ENCODE measurements around the gene TMC2.

Gene TMC2

DNA sequence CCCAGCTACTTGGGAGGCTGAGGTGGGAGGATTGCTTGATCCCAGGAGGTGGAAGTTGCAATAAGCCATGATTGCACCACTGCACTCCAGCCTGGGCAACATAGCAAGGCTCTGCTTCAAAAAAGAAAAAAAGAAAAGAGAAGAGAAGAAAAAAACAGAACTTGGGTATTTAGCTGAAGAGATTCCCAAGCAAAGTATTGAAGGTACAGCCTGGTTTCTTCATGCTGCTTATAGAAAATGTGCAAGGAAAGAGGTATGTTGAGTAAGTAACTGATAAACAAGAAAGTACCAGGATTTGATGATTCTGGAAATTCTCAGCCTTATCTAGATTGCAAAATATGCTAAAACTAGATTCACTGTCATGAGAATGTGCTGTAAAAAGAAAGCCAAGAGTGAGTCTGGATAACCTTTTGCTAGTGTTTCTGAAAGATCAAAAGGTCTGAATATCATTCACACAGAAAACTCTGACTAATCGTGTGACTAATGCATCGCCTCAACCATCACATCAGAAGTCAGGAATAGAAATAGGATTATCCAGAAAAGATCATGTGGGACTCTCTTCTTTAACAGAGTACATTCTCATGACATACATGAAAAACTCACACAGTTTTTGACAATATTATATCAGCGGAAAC lies 83.7 kb downstream of the TMC2 start:
- DNase-seq (ENCODE audit: low read depth in 4 of 4, low spot score in 1 of 4), result no peak

- DNase-seq (ENCODE audit: low read depth in 4 of 4, low spot score in 1 of 4), result no peak
These were observed 87.8 kb downstream of the TMC2 start for GRCh38 chr20:2624190-2624589.

DNA sequence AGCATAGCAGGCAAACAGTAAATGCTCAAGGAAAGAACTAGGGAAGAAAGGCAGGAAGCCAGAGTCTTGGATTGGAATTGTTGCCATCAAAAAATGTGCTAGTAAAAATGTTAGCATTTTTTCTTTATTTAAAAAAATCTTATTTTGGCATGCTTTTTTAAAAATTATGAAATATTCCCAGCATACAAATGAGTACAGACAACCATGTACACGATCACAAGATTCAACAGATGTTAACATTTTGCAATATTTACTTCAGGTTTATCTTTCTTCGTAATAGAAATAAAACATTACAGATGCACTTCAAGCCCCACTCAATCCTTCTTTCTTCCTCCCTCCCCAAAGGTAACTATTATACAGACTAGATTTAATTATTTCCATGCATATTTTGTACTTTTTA lies 88.7 kb downstream of the TMC2 start:
- no peak for DNase-seq (ENCODE audit: low read depth in 4 of 4, low spot score in 1 of 4)

- no peak for DNase-seq (ENCODE audit: low read depth in 4 of 4, low spot score in 1 of 4)
These were observed 90.6 kb downstream of the TMC2 start for GRCh38 chr20:2626853-2627541.

DNA sequence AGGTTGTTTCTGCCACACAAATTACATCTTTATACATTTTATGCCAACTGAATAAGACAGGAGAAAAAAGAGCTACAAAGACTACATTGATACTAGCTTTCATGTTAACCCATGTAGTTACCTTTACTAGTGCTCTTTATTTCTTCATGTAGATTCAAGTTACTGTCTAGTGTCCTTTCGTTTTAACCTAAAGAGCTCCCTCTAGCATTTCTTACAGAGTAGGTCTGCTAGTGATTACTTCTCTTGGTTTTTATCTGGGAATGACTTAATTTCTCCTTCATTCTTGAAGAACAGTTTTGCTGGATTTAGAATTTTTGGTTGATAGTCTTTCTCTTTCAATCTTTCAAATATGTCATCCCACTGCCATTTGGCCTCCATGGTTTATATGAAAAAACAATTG lies 94.9 kb downstream of the TMC2 start:
- DNase-seq (ENCODE audit: low read depth in 4 of 4, low spot score in 1 of 4), result no peak

GRCh38 chr20:2633381-2633780 lies 97.0 kb downstream of the TMC2 start:
- DNase-seq (ENCODE audit: low read depth in 4 of 4, low spot score in 1 of 4), result no peak

- no peak for DNase-seq (ENCODE audit: low read depth in 4 of 4, low spot score in 1 of 4)
These were observed 100.9 kb downstream of the TMC2 start for GRCh38 chr20:2637246-2637645.

DNA sequence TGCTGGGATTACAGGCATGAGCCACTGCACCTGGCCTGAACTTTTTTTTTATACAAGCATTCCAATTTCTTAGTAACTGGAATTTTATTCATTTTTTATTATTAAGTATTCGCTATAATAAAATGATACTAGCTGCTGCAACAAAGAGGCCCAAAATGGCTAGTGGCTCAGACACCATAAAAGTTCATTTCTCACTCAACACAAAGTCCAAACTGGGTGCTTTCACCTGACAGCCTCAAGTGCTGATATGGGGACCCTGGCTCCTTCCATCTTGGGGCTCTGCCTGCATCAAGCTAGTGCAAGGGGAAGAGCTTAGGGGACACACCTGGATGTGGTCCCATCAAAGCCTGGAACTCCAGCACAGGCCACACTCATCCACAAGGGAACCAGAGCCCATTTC lies 103.9 kb downstream of the TMC2 start:
- DNase-seq (ENCODE audit: low read depth in 4 of 4, low spot score in 1 of 4), result no peak

DNA sequence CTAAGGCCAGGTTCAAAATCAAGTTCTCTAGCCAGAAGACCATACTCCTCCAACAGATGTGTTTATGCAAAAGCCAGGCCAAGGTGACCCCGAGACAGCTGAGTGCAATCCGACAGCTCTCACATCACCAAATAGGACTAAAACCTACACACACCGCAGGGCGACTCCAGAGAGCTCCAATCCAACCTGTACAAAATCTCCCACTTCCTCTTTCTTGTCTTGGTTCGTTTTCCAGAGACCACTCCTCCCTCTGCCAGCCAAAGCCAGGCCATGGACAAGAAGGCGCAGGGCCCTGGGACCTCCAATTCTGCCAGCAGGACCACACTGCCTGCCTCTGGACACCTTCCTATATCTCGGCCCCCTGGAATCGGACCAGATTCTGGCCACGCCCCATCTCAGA lies 104.5 kb downstream of the TMC2 start:
- no peak for DNase-seq (ENCODE audit: low read depth in 4 of 4, low spot score in 1 of 4)

DNA sequence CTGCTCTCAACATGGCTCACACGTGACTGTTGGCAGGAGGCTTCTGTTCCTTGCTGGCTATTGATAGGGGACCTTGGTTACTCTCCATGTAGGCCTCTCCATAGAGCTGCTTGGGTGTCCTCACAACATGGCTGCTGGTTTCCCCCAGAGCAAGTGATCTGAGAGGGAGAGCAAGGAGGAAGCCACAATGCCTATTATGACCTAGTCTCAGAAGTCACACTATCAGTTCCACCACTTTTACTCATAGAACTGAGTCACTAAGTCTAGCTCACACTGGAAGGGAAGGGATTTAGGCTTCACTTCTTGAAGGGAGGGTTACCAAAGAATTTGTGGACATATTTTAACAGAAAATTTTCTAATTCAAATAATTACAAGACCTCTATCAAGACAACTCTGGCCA lies 107.3 kb downstream of the TMC2 start:
- DNase-seq (ENCODE audit: low read depth in 4 of 4, low spot score in 1 of 4), result no peak

DNA sequence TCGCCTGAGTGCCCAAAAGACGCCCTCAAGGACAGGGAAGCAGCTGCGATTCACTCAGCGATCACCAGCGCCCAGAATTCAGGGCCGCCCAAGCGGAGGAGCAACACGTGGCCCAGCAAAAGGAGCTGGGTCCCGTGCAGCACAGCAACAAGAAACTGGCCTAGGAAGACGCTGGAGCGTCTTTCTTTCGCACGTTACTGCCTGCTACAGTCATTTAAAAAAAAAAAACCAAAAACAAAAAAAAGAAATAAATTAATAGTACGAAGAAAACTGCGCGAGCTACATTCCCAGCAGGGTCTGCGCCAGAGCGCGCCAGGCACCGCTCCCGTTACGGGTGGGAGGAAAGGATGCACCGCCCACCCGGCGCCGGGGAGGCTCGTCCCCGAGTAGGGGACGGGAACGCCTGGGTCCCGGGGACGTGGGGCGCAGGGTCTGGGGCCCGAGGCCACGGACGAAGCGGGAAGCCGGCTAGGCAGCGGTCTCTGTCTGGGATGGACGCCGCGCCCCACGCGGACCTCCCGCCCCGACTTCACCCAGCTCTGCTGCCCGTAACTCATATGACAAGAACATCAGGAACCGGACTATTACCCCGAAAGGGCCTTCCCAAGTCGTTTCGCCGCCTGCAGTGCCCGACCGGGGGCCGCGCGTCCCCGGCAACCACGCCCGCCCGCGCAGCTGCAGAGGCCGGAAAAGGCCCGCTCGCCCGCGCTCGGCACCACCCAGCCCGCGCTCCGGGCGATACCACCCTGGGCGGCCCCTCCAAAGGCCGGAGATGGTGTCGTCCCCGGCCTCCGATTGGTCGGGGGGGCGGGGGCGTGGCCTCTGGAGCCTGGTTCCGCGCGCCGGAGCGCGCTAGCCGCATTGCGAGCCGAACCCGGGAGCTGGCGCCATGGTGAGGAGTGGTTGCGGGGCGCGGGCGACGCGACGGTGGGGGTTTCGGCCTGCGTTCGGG lies 115.7 kb downstream of the TMC2 start, which contains the start of gene NOP56:
TSS of gene NOP56 (plus strand) at position 861 of the 952 bp plus-strand sequence. CDS start at position 890, 29 bp downstream.
- DNase-seq (ENCODE audit: low read depth in 4 of 4, low spot score in 1 of 4), result peak; percentile 81 to 91 (median 90)

GRCh38 chr20:2652724-2653555 lies 116.6 kb downstream of the TMC2 start:
- peak in 1 of 4 experiments; percentile 31 for DNase-seq (ENCODE audit: low read depth in 4 of 4, low spot score in 1 of 4)

DNA sequence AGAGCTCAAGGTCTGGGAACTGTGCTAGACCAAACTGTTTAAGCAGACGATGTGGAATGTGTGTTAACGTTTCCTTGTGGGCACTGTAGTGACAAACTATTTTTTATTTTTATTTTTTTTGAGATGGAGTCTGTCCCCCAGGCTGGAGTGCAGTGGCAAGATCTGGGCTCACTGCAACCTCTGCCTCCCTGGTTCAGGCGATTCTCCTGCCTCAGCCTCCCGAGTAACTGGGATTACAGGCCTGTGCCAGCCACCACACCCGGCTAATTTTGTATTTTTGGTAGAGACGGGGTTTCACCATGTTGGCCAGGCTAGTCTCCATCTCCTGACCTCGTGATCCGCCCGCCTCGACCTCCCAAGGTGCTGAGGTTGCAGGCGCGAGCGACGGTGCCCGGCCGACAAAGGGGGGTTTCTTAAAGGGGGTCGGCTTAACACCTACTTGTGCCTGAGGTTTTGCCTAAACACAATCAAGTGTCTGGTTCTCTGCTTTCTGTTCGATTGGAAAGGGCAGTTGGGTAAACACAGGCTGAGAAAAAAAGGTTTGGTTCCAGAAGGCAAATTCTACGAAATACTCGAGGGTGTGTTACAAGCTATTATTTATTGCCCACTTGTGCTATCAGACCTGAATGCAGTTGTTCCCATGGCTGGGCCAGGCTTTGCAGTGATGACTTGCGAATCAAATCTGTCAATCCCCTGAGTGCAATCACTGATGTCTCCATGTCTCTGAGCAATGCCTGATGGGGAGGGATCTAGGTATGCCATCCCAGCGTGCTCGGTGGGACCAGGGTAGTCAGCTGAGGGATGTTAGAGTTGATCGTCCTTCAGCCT lies 117.4 kb downstream of the TMC2 start:
- no peak for DNase-seq (ENCODE audit: low read depth in 4 of 4, low spot score in 1 of 4)

GRCh38 chr20:2654384-2654822 lies 118.0 kb downstream of the TMC2 start:
- no peak for DNase-seq (ENCODE audit: low read depth in 4 of 4, low spot score in 1 of 4)

DNA sequence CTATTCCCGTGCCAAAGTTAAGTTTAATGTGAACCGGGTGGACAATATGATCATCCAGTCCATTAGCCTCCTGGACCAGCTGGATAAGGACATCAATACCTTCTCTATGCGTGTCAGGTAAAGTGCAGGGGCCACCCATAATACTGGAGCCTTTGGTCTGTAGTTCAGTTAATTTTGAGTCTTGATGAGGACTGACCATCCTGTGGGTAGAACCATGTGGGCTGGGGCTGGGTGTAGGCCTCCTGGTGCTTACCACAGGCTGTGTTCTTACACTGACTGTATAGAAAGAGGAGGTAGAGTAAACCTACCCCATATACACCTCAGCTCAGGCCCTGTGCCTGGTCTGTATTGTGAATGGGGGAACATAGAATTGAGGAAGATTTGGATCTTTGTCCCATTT lies 118.5 kb downstream of the TMC2 start:
- no peak for DNase-seq (ENCODE audit: low read depth in 4 of 4, low spot score in 1 of 4)

GRCh38 chr20:2655331-2656116 lies 119.2 kb downstream of the TMC2 start:
- no peak for DNase-seq (ENCODE audit: low read depth in 4 of 4, low spot score in 1 of 4)

DNA sequence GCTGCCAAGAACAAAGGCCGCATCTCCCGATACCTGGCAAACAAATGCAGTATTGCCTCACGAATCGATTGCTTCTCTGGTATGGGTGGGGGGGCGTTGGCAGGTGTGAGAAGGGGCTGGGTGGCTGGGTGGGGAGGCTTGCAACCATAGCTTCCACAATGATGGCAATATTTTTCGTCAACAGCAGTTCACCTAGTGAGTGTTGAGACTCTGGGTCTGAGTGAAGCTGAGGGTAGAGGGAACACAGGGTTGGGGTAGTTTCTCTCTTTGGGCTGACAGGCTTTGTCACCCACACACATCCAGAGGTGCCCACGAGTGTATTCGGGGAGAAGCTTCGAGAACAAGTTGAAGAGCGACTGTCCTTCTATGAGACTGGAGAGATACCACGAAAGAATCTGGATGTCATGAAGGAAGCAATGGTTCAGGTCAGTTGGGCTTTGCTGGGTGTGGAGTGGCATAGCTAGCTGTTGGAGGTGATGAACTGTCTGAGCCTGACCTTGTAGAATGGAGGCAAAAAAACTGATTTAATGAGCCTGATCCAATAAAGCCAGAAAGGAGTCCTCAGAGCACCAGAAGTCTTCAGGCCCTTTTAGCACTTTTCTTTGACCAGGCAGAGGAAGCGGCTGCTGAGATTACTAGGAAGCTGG lies 120.2 kb downstream of the TMC2 start:
- DNase-seq (ENCODE audit: low read depth in 4 of 4, low spot score in 1 of 4), result no peak

- no peak for DNase-seq (ENCODE audit: low read depth in 4 of 4, low spot score in 1 of 4)
These were observed 120.9 kb downstream of the TMC2 start for GRCh38 chr20:2657241-2657640.

DNA sequence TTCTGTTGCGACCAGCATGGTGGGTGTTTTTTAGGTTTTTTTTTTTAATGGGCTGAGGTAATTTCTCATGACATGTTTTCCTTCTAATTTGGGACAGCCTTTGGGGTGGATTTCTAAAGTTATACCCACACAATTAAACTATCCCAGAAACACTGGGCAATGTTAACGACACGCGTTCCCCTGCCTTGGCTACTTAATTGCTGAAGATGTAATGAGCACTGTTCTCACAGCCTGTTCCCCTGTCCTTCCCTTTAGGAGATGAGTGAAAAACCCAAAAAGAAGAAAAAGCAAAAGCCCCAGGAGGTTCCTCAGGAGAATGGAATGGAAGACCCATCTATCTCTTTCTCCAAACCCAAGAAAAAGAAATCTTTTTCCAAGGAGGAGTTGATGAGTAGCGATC lies 121.3 kb downstream of the TMC2 start:
- no peak for DNase-seq (ENCODE audit: low read depth in 4 of 4, low spot score in 1 of 4)
